Heart left ventricle (tissue), 13 donors: ENCODE data around the gene BAG1.

ENCODE experiments used
- CTCF ChIP-seq, 12 donors: fragments of 200-600 bp; sonication (generic) in 4 of 12; IDR thresholded peaks; one replicate each; pipeline versions ENCODE4 v1.5.0 to v1.8.0; 2018 to 2022; ENCODE audit warnings: antibody characterized with exemption in 12 of 12, mild to moderate bottlenecking in 5 of 12
- POLR2A ChIP-seq, 2 donors: fragments of 450-650 bp; IDR thresholded peaks; one replicate each; pipeline ENCODE4 v1.6.1; 2017; ENCODE audit warnings: antibody characterized with exemption in 2 of 2, mild to moderate bottlenecking in 2 of 2, moderate library complexity in 2 of 2
- donor health status: ischemic (EF 13 %, LVEDD 7.1; RV severe dilation, severe dysfunction).
- donor health status: DM: no; HTN: yes; CAD: no.
- donor health status: DM: no; HTN: no; CAD: no.
- donor health status: ischemic (EF 25% LVEDD 6.9; RV normal size, moderate dysfunction).
- donor health status: ischemic (EF 25% LVEDD 5.7; RV mildly dilated, moderate dysfunction).
- donor health status: ischemic (EF 35%, LVEDD 5.7; RV mildly dilated, moderate dysfunction).
- donor health status: nonischemic (EF 11% LVEDD 7.7; RV severe dilation, severe dysfunction).
- donor health status: DM: yes; HTN: yes; CAD: no.
- donor health status: PGD.
- donor health status: ischemic (EF 29% LVEDD 5.4; RV normal size, mild dysfunction).
- donor health status: nonischemic (EF 23%, LVEDD 6.1; RV moderate dilation, normal function).

- TF ChIP-seq CTCF (IDR thresholded peaks at IDR 0.05): no peak
- TF ChIP-seq POLR2A (IDR thresholded peaks at IDR 0.05): no peak
Measured at GRCh38 chr9:33220681-33221567, 43.6 kb downstream of the BAG1 start.
